GM21447 (cell line): ENCODE results near the gene PDHX.
"Not testable (repeated sequence)": the region's sequence is repeated elsewhere in the genome, so short reads cannot be mapped to it uniquely, and the experiment has no call there.

ENCODE experiments used
- ATAC-seq: cut with Tn5 transposase; IDR thresholded peaks from one replicate; pipeline ENCODE4 v1.9.1; 2021; ENCODE audit not compliant: unreplicated experiment

Gene PDHX

GRCh38 chr11:35014346-35014745, 97.9 kb downstream of the PDHX start:
- no peak for ATAC-seq

GRCh38 chr11:35015621-35016387, 99.4 kb downstream of the PDHX start:
- ATAC-seq = no peak

- ATAC-seq = no peak
Observed at GRCh38 chr11:35016916-35017315, 100.5 kb downstream of the PDHX start.

- ATAC-seq = no peak
Observed at GRCh38 chr11:35017528-35018342, 101.3 kb downstream of the PDHX start.

DNA sequence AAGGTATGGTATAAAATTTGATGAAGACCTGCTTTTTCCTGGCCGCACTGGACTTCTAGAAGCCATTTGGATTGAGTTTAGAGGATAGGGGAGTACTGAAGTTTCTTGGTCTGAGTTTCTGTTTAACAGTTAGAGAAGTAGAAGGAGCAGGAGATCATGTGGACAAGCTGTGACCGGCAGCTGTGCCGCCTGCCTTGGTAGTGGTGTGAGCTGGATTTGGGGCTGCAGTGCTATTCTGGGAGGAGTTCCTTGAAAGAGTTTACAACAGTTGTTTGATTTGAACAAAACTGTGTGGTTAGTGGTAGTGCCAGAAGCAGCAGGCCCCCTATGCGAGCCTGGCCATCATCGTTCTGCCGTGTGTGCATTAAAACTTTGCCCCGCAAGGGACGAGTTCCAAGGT, 105.2 kb downstream of the PDHX start:
- no peak for ATAC-seq

GRCh38 chr11:35023940-35024339, 107.5 kb downstream of the PDHX start:
- not testable (repeated sequence) for ATAC-seq

DNA sequence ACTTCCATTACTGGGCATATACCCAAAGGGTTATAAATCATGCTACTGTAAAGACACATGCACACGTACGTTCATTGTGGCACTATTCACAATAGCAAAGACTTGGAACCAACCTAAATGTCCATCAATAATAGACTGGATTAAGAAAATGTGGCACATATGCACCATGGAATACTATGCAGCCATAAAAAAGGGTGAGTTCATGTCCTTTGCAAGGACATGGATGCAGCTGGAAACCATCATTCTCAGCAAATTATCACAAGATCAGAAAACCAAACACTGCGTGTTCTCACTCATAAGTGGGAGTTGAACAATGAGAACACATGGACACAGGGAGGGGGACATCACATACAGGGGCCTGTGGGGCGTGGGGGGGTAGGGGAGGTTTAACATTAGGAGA, 111.6 kb downstream of the PDHX start:
- not testable (repeated sequence) for ATAC-seq

- peak; percentile 88 for ATAC-seq
Observed at GRCh38 chr11:35029979-35030682, 113.7 kb downstream of the PDHX start.

DNA sequence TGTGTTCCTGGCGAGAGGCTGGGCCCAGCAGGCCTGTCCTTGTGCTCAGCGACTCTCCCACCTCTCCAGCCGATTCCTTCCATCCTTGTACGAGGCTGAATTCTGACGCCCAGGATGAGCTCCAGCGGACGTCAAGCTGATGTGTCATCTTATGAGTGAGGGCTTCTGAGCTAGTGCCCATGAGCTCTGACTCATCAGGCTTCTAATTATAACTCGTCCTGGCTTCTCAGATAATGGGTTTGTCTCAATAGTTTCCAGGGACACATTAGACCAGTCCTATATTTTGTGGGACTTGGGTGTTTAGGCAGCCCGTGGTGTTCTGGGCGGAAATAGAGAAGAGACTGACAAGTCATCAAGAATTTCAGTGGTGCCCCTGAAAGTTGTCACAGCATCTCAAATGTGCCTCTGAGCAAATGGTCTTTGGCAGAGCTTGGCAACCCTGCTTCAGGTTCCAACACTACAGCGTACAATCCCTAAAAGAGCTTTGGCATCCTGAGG, 114.3 kb downstream of the PDHX start:
- ATAC-seq = no peak

DNA sequence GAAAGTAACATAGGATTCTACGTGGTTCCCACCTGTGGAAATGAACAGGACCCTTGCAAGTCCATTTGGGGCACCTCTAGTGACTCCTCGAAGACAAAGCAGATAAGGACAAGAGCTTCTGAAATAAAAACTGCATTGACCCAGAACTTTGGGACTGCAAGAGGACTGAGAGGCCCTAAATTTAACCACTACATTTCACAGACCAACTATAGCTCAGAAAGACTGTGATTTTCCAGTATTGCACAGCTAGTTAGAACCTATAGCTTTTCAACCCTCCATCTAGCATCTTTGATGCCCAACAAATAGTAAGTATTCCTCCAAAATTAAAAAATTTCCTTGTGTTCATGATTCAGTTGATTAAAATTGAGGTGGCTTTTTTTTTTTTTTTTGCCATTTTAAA, 114.9 kb downstream of the PDHX start:
- no peak for ATAC-seq

GRCh38 chr11:35031867-35032266, 115.4 kb downstream of the PDHX start:
- ATAC-seq = no peak

GRCh38 chr11:35033011-35033410, 116.6 kb downstream of the PDHX start:
- no peak for ATAC-seq

- ATAC-seq = no peak
Observed at GRCh38 chr11:35034401-35034800, 118.0 kb downstream of the PDHX start.

DNA sequence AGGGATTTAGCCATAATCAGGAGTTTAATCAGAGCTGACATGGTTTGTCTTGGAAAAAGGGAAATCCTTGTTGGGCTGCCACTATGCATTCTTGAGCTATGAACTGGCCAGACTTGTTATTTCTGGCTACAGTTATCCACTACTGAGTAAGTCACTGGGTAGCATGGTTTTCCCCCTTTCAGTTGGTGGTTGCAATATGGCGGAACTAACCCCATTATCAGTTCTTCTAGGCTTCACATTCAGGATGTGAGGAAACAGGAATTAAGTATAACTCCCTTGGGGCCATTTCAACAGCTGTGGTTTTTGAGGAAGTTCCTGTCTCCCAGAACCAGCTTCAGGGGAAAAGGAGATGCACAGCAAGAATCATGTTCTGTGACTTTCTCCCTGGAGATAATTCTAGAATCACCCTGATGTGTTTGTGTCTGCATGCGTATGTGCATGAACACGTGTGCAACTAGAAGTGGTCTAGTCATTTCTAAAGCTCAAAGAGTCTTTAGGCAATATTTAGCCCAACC, 119.5 kb downstream of the PDHX start:
- ATAC-seq = peak; percentile 37

GRCh38 chr11:35036639-35037038, 120.2 kb downstream of the PDHX start:
- no peak for ATAC-seq

- ATAC-seq = no peak
Observed at GRCh38 chr11:35038211-35038928, 122.0 kb downstream of the PDHX start.

DNA sequence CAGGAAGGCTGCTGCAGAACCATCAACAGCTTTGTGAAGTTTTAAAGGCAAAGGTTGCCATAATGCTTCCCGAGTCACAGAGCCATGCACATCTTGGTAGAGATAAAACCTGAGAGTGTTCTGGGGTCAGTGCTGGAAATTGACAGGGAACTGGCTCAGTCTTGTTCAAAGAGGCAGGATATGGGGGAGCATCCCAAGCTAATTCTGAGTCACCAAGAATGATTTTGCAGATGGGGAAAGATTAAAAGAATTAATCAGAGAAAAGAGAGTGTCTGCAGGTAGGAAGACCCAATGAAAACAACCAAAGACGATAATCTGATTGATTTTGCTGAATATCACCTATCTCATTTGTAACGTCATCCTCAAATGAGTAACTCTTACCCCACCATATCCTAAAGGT, 122.7 kb downstream of the PDHX start:
- no peak for ATAC-seq

DNA sequence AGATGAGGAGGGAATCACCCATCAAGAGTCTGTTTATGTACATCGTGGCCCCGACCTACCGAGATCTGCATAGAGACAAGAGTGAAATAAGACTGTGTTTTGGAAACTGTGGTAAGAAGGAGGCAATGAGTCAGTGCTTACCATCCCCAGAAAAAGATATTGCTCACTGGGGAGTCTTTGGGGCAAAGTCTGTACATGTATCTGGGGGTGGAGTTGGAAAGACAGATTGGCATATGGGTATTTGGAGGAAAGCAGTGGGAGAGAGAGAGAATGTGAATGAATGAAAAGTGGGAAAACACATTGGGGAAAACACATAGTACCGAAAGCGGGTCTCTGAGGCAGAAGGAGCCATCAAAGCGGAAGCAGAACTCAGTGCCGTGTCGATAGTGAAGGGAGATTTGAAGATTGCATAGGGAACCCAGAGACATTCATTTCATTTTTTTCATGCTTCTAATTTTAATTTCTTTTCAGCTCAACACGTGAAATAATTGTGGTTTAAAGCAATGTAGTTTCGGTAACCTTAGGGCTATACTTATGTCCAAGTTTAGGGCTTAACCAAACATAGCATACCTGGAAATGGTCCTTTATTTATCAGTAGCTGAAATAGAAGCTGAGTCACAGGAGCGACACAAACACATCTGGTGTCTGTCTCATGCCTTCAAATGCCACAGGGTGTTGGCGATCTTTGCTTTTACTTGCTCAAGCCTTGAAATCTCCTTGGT, 124.0 kb downstream of the PDHX start:
- peak; percentile 68 for ATAC-seq

- ATAC-seq = no peak
Observed at GRCh38 chr11:35041070-35041554, 124.7 kb downstream of the PDHX start.

- ATAC-seq = no peak
Observed at GRCh38 chr11:35042224-35042623, 125.8 kb downstream of the PDHX start.
